Cardiac muscle cell (in vitro differentiated cells and primary cell): ENCODE measurements around the gene TNS2. TPM values are rescaled to one million over a fixed set of nuclear protein-coding genes. Genes with fewer than 3 reads are reported as not detected.
A peak's percentile ranks its signal among the peaks of the same experiment; 100 is the strongest.
"Not testable (repeated sequence)": the region's sequence is repeated elsewhere in the genome, so short reads cannot be mapped to it uniquely, and the experiment has no call there.

Experiments
- DNase-seq, 2 donors: peaks; one replicate each; pipeline versions ENCODE4 v3.0.0 to v3.0.0-alpha.2; 2010 to 2017; ENCODE audit warnings: low read depth in 1 of 2, low spot score in 1 of 2
- H3K27ac ChIP-seq: fragments of 200-600 bp; sonication (generic); 2 replicates; pipeline ENCODE4 v1.5.1; 2016
- H3K27me3 ChIP-seq: fragments of 200-600 bp; sonication (generic); 2 replicates; pipeline ENCODE4 v1.6.0; 2016; ENCODE audit warnings: control low read depth
- H3K36me3 ChIP-seq: fragments of 200-600 bp; sonication (generic); 2 replicates; pipeline ENCODE4 v1.5.1; 2016; ENCODE audit warnings: control low read depth
- H3K4me1 ChIP-seq: fragments of 200-600 bp; sonication (generic); 2 replicates; pipeline ENCODE4 v1.8.1; 2017; ENCODE audit warnings: low read depth, mild to moderate bottlenecking, mixed run types
- H3K4me3 ChIP-seq: fragments of 200-600 bp; sonication (generic); 2 replicates; pipeline ENCODE4 v1.5.1; 2016; ENCODE audit warnings: mild to moderate bottlenecking
- H3K9me3 ChIP-seq: fragments of 200-600 bp; sonication (generic); 2 replicates; pipeline ENCODE4 v1.5.1; 2017; ENCODE audit warnings: low read depth, mild to moderate bottlenecking, control low read depth
- CTCF ChIP-seq: IDR thresholded peaks from 2 replicates; pipeline ENCODE4 v1.5.1; 2012; ENCODE audit warnings: low read depth, mild to moderate bottlenecking, low read length
- polyA plus RNA-seq: library from polyadenylated mRNA; unstranded; fragments of >200 nt; fragmentation: Nextera tagmentation; extraction: Ambion mirVana; gene quantifications from 2 replicates; pipeline ENCODE4 v1.2.1, GENCODE V29; 2016
- total RNA-seq: library from RNA; depleted of rRNA; stranded (reverse); fragments of >200 nt; gene quantifications from 2 replicates; pipeline ENCODE4 v1.2.3, GENCODE V29; 2016

Gene TNS2
- total and polyA plus RNA-seq, 2 experiments from 2014 or later: 4.5 to 5.1 TPM

GRCh38 chr12:53102883-53103807 is 53.3 kb downstream of the TNS2 start, which contains the start of gene SOAT2:
SOAT2 (plus strand) TSS chr12:53103486; CDS start chr12:53103578, 92 bp downstream.
- DNase-seq: peak in 1 of 2 donors; percentile 31
- Histone ChIP-seq H3K9me3 (no peaks in the 10 kb centered on the region), H3K4me3 (no peak within 1 kb of the TSS), H3K36me3 (no peaks in the 10 kb centered on the region), H3K4me1 (peaks cover 39% of the 10 kb centered on the region), H3K27me3 (no peaks in the 10 kb centered on the region), H3K27ac (peak within 1 kb of the TSS; percentile 42)
- no peak for TF ChIP-seq CTCF

- Histone ChIP-seq H3K36me3 (no peaks in the 10 kb centered on the region), H3K27ac (peak overlapping the region; percentile 42), H3K4me1 (peaks cover 31% of the 10 kb centered on the region), H3K27me3 (no peaks in the 10 kb centered on the region), H3K9me3 (no peaks in the 10 kb centered on the region), H3K4me3 (no peak overlapping the region)
- TF ChIP-seq CTCF: no peak
- DNase-seq: no peak
Observed at GRCh38 chr12:53103860-53104305, 54.0 kb downstream of the TNS2 start.

DNA sequence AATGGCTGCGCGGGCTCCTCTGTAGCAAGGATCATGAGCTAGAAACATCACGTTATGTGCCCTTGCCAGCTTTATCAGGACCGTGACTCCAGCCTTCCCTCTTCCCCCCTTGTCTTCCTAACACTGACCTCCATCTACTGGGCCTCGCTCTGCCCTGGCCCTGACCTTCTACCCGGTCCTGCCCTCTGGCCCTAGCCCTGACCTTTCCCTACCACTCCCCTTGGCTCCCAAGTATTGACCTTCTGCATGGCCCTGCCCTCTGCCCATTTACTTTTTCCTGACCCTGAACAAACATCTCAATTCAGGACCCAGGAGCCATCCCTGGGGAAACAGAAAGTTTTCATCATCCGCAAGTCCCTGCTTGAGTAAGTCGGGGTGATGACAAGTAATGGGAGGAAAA is 55.4 kb downstream of the TNS2 start:
- Histone ChIP-seq H3K36me3 (no peaks in the 10 kb centered on the region), H3K4me3 (no peak overlapping the region), H3K9me3 (no peaks in the 10 kb centered on the region), H3K4me1 (peaks cover 25% of the 10 kb centered on the region), H3K27me3 (no peaks in the 10 kb centered on the region), H3K27ac (no peak overlapping the region)
- DNase-seq: no peak
- TF ChIP-seq CTCF: no peak

- Histone ChIP-seq H3K4me3 (no peak overlapping the region), H3K27me3 (no peaks in the 10 kb centered on the region), H3K27ac (no peak overlapping the region), H3K36me3 (no peaks in the 10 kb centered on the region), H3K9me3 (no peaks in the 10 kb centered on the region), H3K4me1 (peaks cover 25% of the 10 kb centered on the region)
- TF ChIP-seq CTCF: no peak
- no peak for DNase-seq
Observed at GRCh38 chr12:53105712-53106439, 56.0 kb downstream of the TNS2 start.

DNA sequence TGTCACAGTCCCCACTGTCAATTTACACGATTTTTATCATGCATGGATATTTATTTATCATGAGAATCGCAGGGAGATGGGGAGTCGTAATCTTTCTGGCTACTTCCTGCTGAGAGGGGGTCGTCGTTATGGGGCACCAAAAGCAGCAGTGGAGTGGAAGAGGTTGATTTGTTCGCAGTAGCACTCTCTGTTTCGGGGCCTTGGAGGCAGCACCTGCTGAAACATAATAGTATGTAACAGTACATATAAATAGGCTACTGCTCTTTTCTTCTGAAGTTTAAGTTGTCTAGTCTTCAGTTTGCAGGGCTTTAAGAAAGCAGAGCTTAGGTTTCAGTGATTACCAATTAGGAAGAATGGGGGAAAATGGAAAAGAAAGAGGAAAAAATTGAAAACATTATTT is 57.3 kb downstream of the TNS2 start:
- DNase-seq: no peak
- H3K4me3 ChIP-seq: no peak overlapping the region
- peaks cover 25% of the 10 kb centered on the region for H3K4me1 ChIP-seq
- H3K27ac ChIP-seq: no peak overlapping the region
- no peaks in the 10 kb centered on the region for H3K9me3 ChIP-seq
- no peaks in the 10 kb centered on the region for H3K36me3 ChIP-seq
- no peaks in the 10 kb centered on the region for H3K27me3 ChIP-seq
- TF ChIP-seq CTCF: no peak

- not testable (repeated sequence) for H3K9me3 ChIP-seq, H3K27me3 ChIP-seq, H3K27ac ChIP-seq, H3K36me3 ChIP-seq, DNase-seq, H3K4me3 ChIP-seq
- peaks cover 12% of the 10 kb centered on the region for H3K4me1 ChIP-seq
Observed at GRCh38 chr12:53112431-53112830, 62.6 kb downstream of the TNS2 start.
